ENCODE data around the gene NEURL1.

NEURL1 gene

GRCh38 chr10:103548581-103549348 is 55.3 kb downstream of the NEURL1 start:
- TF ChIP-seq CTCF (IDR thresholded peaks at IDR 0.05; ENCODE audit: low read depth, low read length): no peak
- TF ChIP-seq MAX (IDR thresholded peaks at IDR 0.05; ENCODE audit: low read depth, low read length): no peak
- no peak for TF ChIP-seq MYC (IDR thresholded peaks at IDR 0.05; ENCODE audit: low read depth, low read length)
- no peak for TF ChIP-seq POLR2A (IDR thresholded peaks at IDR 0.05; ENCODE audit: extremely low read depth, insufficient read length)
- H3K4me3 ChIP-seq (ENCODE audit: low read depth, low read length): no peak overlapping the region
- no peak for DNase-seq (ENCODE audit: low read depth)

GRCh38 chr10:103549349-103549685 is 55.8 kb downstream of the NEURL1 start:
- no peak for TF ChIP-seq CTCF (IDR thresholded peaks at IDR 0.05; ENCODE audit: low read depth, low read length)
- no peak for TF ChIP-seq MYC (IDR thresholded peaks at IDR 0.05; ENCODE audit: low read depth, low read length)
- no peak for TF ChIP-seq POLR2A (IDR thresholded peaks at IDR 0.05; ENCODE audit: extremely low read depth, insufficient read length)
- no peak for TF ChIP-seq MAX (IDR thresholded peaks at IDR 0.05; ENCODE audit: low read depth, low read length)
- DNase-seq (ENCODE audit: low read depth): no peak
- no peak overlapping the region for H3K4me3 ChIP-seq (ENCODE audit: low read depth, low read length)

GRCh38 chr10:103550229-103550628 is 56.7 kb downstream of the NEURL1 start:
- no peak overlapping the region for H3K4me3 ChIP-seq (ENCODE audit: low read depth, low read length)
- DNase-seq (ENCODE audit: low read depth): no peak
- TF ChIP-seq CTCF (IDR thresholded peaks at IDR 0.05; ENCODE audit: low read depth, low read length) (no peak), MYC (IDR thresholded peaks at IDR 0.05; ENCODE audit: low read depth, low read length) (no peak), POLR2A (IDR thresholded peaks at IDR 0.05; ENCODE audit: extremely low read depth, insufficient read length) (no peak), MAX (IDR thresholded peaks at IDR 0.05; ENCODE audit: low read depth, low read length) (no peak)

- DNase-seq (ENCODE audit: low read depth): peak; percentile 58
- H3K4me3 ChIP-seq (ENCODE audit: low read depth, low read length): no peak overlapping the region
- no peak for TF ChIP-seq POLR2A (IDR thresholded peaks at IDR 0.05; ENCODE audit: extremely low read depth, insufficient read length)
- TF ChIP-seq MYC (IDR thresholded peaks at IDR 0.05; ENCODE audit: low read depth, low read length): no peak
- no peak for TF ChIP-seq MAX (IDR thresholded peaks at IDR 0.05; ENCODE audit: low read depth, low read length)
- no peak for TF ChIP-seq CTCF (IDR thresholded peaks at IDR 0.05; ENCODE audit: low read depth, low read length)
Observed at GRCh38 chr10:103551619-103552602, 58.4 kb downstream of the NEURL1 start.

- TF ChIP-seq MYC (IDR thresholded peaks at IDR 0.05; ENCODE audit: low read depth, low read length): no peak
- TF ChIP-seq MAX (IDR thresholded peaks at IDR 0.05; ENCODE audit: low read depth, low read length): no peak
- no peak for TF ChIP-seq POLR2A (IDR thresholded peaks at IDR 0.05; ENCODE audit: extremely low read depth, insufficient read length)
- TF ChIP-seq CTCF (IDR thresholded peaks at IDR 0.05; ENCODE audit: low read depth, low read length): no peak
- no peak for DNase-seq (ENCODE audit: low read depth)
- H3K4me3 ChIP-seq (ENCODE audit: low read depth, low read length): no peak overlapping the region
Observed at GRCh38 chr10:103552856-103553742, 59.6 kb downstream of the NEURL1 start.

Measured in NB4 (cell line).